ENCODE measurements around the gene ZNF287. TPM values are rescaled to one million over a fixed set of nuclear protein-coding genes. Genes with fewer than 3 reads are reported as not detected.

Gene ZNF287
- total RNA-seq, 4 donors from 2014 or later, result 9.6 to 17.3 (median 14.6) TPM

DNA sequence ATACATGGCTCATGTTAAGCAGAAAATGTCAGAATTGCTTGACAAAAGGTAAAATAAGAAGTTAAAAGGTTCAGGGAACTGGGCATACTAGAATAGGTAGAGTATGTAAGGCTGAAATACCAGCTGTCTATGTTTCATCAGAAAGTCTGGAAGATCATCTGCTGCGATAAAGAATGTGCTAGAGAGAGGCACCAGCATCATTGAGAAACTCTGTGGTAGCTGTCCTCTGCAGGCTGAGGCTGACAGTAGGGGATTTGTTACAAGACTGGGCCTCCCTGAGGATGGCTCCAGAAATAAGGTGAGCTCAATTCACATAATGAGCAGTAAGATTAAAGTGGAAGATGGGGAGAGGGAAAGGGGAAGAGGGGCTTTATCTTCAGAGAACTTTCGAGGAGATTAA lies 4.5 kb upstream of the ZNF287 start:
- no peaks in the 10 kb centered on the region for H3K9me3 ChIP-seq
- intact Hi-C loops (cut with DNase I), result no loop called here
- no peak for DNase-seq
- no peak overlapping the region for H3K4me3 ChIP-seq (replicated peaks in 1 of 3)
- no peak overlapping the region for H3K27ac ChIP-seq
- no peaks in the 10 kb centered on the region for H3K27me3 ChIP-seq
- no peaks in the 10 kb centered on the region for H3K36me3 ChIP-seq
- TF ChIP-seq POLR2A (IDR thresholded peaks at IDR 0.05) (no peak), CTCF (IDR thresholded peaks at IDR 0.05) (no peak)
- 75 to 87% methylated on average over 2 of the region's 2 CpGs for WGBS, 2 donors
- H3K4me1 ChIP-seq, result peaks cover 1 to 5% of the 10 kb centered on the region in 2 donors

DNA sequence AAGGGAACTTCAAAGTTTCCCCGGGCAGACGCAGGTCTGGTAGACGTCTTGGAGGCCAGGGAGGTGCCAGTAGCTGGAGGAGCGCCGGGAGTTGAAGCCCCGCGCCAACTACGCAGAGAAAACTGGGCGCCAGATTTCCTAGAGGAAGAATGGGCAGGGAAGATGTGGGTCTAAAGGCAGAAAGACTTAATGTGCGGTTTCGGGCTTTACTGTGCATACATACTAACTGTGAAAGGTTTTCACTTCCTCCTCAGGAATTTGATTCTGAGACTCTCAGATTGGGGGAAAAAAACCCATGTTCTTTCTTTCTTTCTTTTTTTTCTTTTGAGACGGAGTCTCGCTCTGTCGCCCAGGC lies 331 bp upstream of the ZNF287 start:
- TF ChIP-seq CTCF (IDR thresholded peaks at IDR 0.05) (no peak), POLR2A (IDR thresholded peaks at IDR 0.05) (no peak)
- no peaks in the 10 kb centered on the region for H3K27me3 ChIP-seq
- intact Hi-C loops (cut with DNase I), result no loop called here
- no peak for DNase-seq
- 10 to 12% methylated on average over 14 of the region's 14 CpGs for WGBS, 2 donors
- no peaks in the 10 kb centered on the region for H3K36me3 ChIP-seq
- H3K4me1 ChIP-seq, result peaks cover 5 to 8% of the 10 kb centered on the region in 2 donors
- no peak overlapping the region for H3K27ac ChIP-seq
- H3K4me3 ChIP-seq (replicated peaks in 1 of 3), result peak overlapping the region in 1 of 3 donors; percentile 63
- H3K9me3 ChIP-seq, result no peaks in the 10 kb centered on the region

DNA sequence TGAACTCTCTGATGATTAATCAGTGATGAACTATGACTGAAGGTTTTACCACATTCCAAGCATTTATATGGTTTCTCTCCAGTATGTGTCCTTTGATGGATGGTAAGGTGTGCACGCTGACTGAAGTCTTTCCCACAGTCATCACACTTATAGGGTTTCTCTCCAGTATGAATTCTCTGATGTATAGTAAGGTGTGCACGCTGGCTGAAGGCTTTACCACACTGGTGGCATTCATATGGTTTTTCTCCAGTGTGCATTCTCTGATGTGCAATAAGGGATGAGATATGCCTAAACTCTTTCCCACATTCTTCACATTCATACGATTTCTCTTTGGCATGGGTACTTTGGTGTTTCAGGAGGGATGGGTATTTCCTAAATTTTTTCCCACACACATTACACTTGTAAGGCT lies 16.4 kb downstream of the ZNF287 start:
- TF ChIP-seq POLR2A (IDR thresholded peaks at IDR 0.05), result no peak
- no peak for TF ChIP-seq CTCF (IDR thresholded peaks at IDR 0.05)
- no peak overlapping the region for H3K27ac ChIP-seq
- peaks cover 32 to 34% of the 10 kb centered on the region in 2 donors for H3K36me3 ChIP-seq
- intact Hi-C loops (cut with DNase I), result no loop called here
- H3K9me3 ChIP-seq, result no peaks in the 10 kb centered on the region
- no peak overlapping the region for H3K4me3 ChIP-seq (replicated peaks in 1 of 3)
- DNase-seq, result no peak
- no peaks in the 10 kb centered on the region for H3K4me1 ChIP-seq
- H3K27me3 ChIP-seq, result no peaks in the 10 kb centered on the region
- WGBS, 2 donors, result 96 to 98% methylated on average over 3 of the region's 3 CpGs

DNA sequence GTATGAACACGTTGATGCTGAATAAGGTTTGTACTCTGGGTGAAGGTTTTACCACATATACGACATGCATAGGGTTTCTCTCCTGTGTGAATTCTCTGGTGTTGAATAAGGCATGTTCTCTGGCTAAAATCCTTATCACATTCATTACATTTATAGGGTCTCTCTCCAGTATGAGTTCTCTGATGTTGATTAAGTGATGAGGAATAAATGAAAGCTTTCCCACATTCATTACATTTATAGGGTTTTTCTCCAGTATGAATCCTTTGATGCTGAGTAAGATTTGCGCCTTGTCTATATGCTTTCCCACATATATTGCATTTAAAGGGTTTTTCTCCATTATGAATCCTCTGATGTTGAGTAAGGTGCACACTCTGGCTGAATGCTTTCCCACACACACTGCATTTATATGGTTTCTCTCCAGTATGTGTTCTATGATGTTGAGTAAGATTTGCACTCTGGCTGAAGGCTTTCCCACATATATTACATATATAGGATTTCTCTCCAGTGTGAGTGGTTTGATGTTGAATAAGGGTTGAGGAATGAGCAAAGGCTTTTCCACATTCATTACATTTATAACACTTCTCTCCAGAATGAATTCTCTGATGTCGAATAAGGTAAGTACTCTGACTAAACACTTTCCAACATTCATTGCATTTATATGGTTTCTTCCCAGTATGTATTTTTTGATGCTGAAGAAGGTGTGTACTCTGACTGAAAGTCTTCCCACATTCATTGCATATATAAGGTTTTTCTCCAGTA lies 16.9 kb downstream of the ZNF287 start:
- no peak for DNase-seq
- peaks cover 29 to 32% of the 10 kb centered on the region in 2 donors for H3K36me3 ChIP-seq
- H3K9me3 ChIP-seq, result no peaks in the 10 kb centered on the region
- TF ChIP-seq POLR2A (IDR thresholded peaks at IDR 0.05) (no peak), CTCF (IDR thresholded peaks at IDR 0.05) (no peak)
- intact Hi-C loops (cut with DNase I), result no loop called here
- H3K4me1 ChIP-seq, result no peaks in the 10 kb centered on the region
- H3K27me3 ChIP-seq, result no peaks in the 10 kb centered on the region
- WGBS, 2 donors, result 94 to 95% methylated on average over 4 of the region's 4 CpGs
- H3K4me3 ChIP-seq (replicated peaks in 1 of 3), result no peak overlapping the region
- no peak overlapping the region for H3K27ac ChIP-seq

GRCh38 chr17:16537130-16537458 lies 31.9 kb downstream of the ZNF287 start:
- intact Hi-C loops (cut with DNase I), result loop anchor here (10.0 kb wide), 1 partner anchor 48 kb away; no protein-coding TSS in a partner anchor
- TF ChIP-seq POLR2A (IDR thresholded peaks at IDR 0.05), result no peak
- TF ChIP-seq CTCF (IDR thresholded peaks at IDR 0.05), result no peak
- Histone ChIP-seq H3K9me3 (no peaks in the 10 kb centered on the region), H3K27ac (peak overlapping the region in 2 of 3 donors; percentile 25 to 95), H3K27me3 (no peaks in the 10 kb centered on the region), H3K4me1 (peaks cover 0 to 11% of the 10 kb centered on the region in 2 donors), H3K4me3 (replicated peaks in 1 of 3) (no peak overlapping the region), H3K36me3 (no peaks in the 10 kb centered on the region)
- DNase-seq, result no peak
- WGBS, 2 donors, result 48 to 50% methylated on average over 2 of the region's 2 CpGs
